GM20000 (cell line): Measurements from ENCODE around the gene RESF1.

ENCODE experiments used
- DNase-seq: peaks from one replicate; pipeline ENCODE4 v3.0.0; 2012; ENCODE audit warnings: low spot score
- CTCF ChIP-seq: IDR thresholded peaks from 2 replicates; pipeline ENCODE4 v1.5.1; 2012; ENCODE audit warnings: mild to moderate bottlenecking, control low read depth; ENCODE audit errors: extremely low read depth, missing control alignments

RESF1 gene

GRCh38 chr12:32002848-32003493 lies 43.8 kb downstream of the RESF1 start:
- no peak for TF ChIP-seq CTCF
- DNase-seq, result no peak

GRCh38 chr12:32003654-32004053 lies 44.4 kb downstream of the RESF1 start:
- no peak for TF ChIP-seq CTCF
- no peak for DNase-seq

- DNase-seq, result no peak
- TF ChIP-seq CTCF, result no peak
These were observed 46.4 kb downstream of the RESF1 start for GRCh38 chr12:32005496-32006125.
